GM18517 (cell line): Measurements from ENCODE around the gene TMEM219.

Source experiments
- ATAC-seq: cut with Tn5 transposase; IDR thresholded peaks from one replicate; pipeline ENCODE4 v1.9.1; 2021; ENCODE audit warnings: mild to moderate bottlenecking, moderate library complexity; ENCODE audit not compliant: unreplicated experiment

Gene TMEM219

GRCh38 chr16:29994600-29995323, 32.9 kb downstream of the TMEM219 start:
- ATAC-seq: peak; percentile 20

GRCh38 chr16:29995324-29995910, 33.5 kb downstream of the TMEM219 start, which contains the start of gene HIRIP3:
Gene HIRIP3, minus strand, starts transcription at chr16:29995617. Its CDS starts 12 bp downstream, at chr16:29995605.
- ATAC-seq: peak; percentile 40

- peak; percentile 82 for ATAC-seq
These were observed 34.3 kb downstream of the TMEM219 start, which contains the start of gene INO80E for GRCh38 chr16:29995911-29996765. Gene INO80E, plus strand, starts transcription at chr16:29996241. Its CDS starts 70 bp downstream, at chr16:29996311.

- ATAC-seq: no peak
These were observed 34.9 kb downstream of the TMEM219 start for GRCh38 chr16:29996766-29997250.

GRCh38 chr16:29999605-30000004, 37.7 kb downstream of the TMEM219 start:
- ATAC-seq: no peak

- ATAC-seq: no peak
These were observed 39.1 kb downstream of the TMEM219 start for GRCh38 chr16:30000735-30001631.

GRCh38 chr16:30002614-30003346, 40.9 kb downstream of the TMEM219 start:
- no peak for ATAC-seq

- ATAC-seq: no peak
These were observed 42.0 kb downstream of the TMEM219 start for GRCh38 chr16:30003670-30004423.

GRCh38 chr16:30004424-30004776, 42.5 kb downstream of the TMEM219 start:
- ATAC-seq: no peak

- ATAC-seq: no peak
These were observed 42.9 kb downstream of the TMEM219 start for GRCh38 chr16:30004811-30005242.

- no peak for ATAC-seq
These were observed 43.6 kb downstream of the TMEM219 start for GRCh38 chr16:30005341-30006094.

- ATAC-seq: no peak
These were observed 44.2 kb downstream of the TMEM219 start for GRCh38 chr16:30006095-30006473.

GRCh38 chr16:30006659-30007377, 44.9 kb downstream of the TMEM219 start:
- no peak for ATAC-seq

- ATAC-seq: no peak
These were observed 45.6 kb downstream of the TMEM219 start for GRCh38 chr16:30007378-30007895.

GRCh38 chr16:30009085-30009862, 47.4 kb downstream of the TMEM219 start:
- no peak for ATAC-seq

- ATAC-seq: no peak
These were observed 48.3 kb downstream of the TMEM219 start for GRCh38 chr16:30009990-30010843.
